Endodermal cell (in vitro differentiated cells): Measurements from ENCODE around the gene DCAF15. TPM values are rescaled to one million over a fixed set of nuclear protein-coding genes. Genes with fewer than 3 reads are reported as not detected.
A peak's percentile ranks its signal among the peaks of the same experiment; 100 is the strongest.

Source experiments
- DNase-seq: peaks from one replicate; pipeline ENCODE4 v3.0.0-alpha.2; 2017
- H3K27ac ChIP-seq: 2 replicates; pipeline ENCODE4 v1.5.1; 2013; ENCODE audit warnings: mild to moderate bottlenecking, low read depth, low read length, moderate library complexity
- H3K27me3 ChIP-seq: 2 replicates; pipeline ENCODE4 v1.6.1; 2013; ENCODE audit warnings: mild to moderate bottlenecking, low read length, moderate library complexity; ENCODE audit not compliant: insufficient read depth, control insufficient read depth, poor library complexity, severe bottlenecking
- H3K36me3 ChIP-seq: 2 replicates; pipeline ENCODE4 v1.7.0; 2013; ENCODE audit warnings: mild to moderate bottlenecking, low read length, moderate library complexity; ENCODE audit not compliant: control insufficient read depth, insufficient read depth
- H3K4me1 ChIP-seq: one replicate; pipeline ENCODE4 v1.7.0; 2013; ENCODE audit warnings: low read length; ENCODE audit not compliant: control insufficient read depth, insufficient read depth
- H3K4me3 ChIP-seq: 2 replicates; pipeline ENCODE4 v1.5.1; 2013; ENCODE audit warnings: mild to moderate bottlenecking, low read length, moderate library complexity
- H3K9ac ChIP-seq: 2 replicates; pipeline ENCODE4 v1.6.1; 2013; ENCODE audit warnings: mild to moderate bottlenecking, low read length, moderate library complexity; ENCODE audit not compliant: poor library complexity, severe bottlenecking; ENCODE audit errors: extremely low read depth
- H3K9me3 ChIP-seq: 2 replicates; pipeline ENCODE4 v1.6.1; 2013; ENCODE audit warnings: mild to moderate bottlenecking, low read length, moderate library complexity; ENCODE audit not compliant: control insufficient read depth
- H3K27ac Mint-ChIP-seq: 2 replicates; pipeline ENCODE4 v1.8.0; 2020; ENCODE audit warnings: mixed read lengths
- H3K27me3 Mint-ChIP-seq: 2 replicates; pipeline ENCODE4 v1.8.0; 2021; ENCODE audit warnings: mild to moderate bottlenecking, mixed read lengths; ENCODE audit not compliant: insufficient read depth
- H3K36me3 Mint-ChIP-seq: 2 replicates; pipeline ENCODE4 v1.8.0; 2020; ENCODE audit warnings: low read depth, mixed read lengths
- H3K4me1 Mint-ChIP-seq: 2 replicates; pipeline ENCODE4 v1.8.0; 2020; ENCODE audit warnings: mixed read lengths
- H3K4me3 Mint-ChIP-seq: 2 replicates; pipeline ENCODE4 v1.8.0; 2020; ENCODE audit warnings: mild to moderate bottlenecking, moderate library complexity, mixed read lengths
- H3K9me3 Mint-ChIP-seq: 2 replicates; pipeline ENCODE4 v1.8.0; 2020; ENCODE audit warnings: mild to moderate bottlenecking, mixed read lengths
- WGBS, 2 experiments: methylation state at CpG; one replicate each; pipeline versions ENCODE4 v1.1.5 to v1.1.7; 2013; ENCODE audit warnings: missing lambda C conversion rate in 2 of 2, mixed read lengths in 1 of 2; ENCODE audit not compliant: insufficient coverage in 1 of 2, insufficient read length in 1 of 2; 5-methylcytosine and 5-hydroxymethylcytosine counted together
- total RNA-seq, 2 donors: library from RNA; stranded (reverse); fragmentation: NEBNext Ultra II Directional in 1 of 2; extraction: Animal tissue kit (Norgen Biotek cat#: 25700) in 1 of 2; gene quantifications; 2 replicates in 1 of 2; 3 replicates in 1 of 2; pipeline ENCODE4 v1.2.1, GENCODE V29; 2021
- TF ChIP-seq, protein P1 (sequence below): fragments of 200-600 bp; sonication (generic); conservative IDR thresholded peaks from 2 replicates; pipeline ENCODE4 v1.5.0; 2021; ENCODE audit warnings: antibody characterized with exemption, mild to moderate bottlenecking

The DCAF15 gene
- total RNA-seq, 2 donors from 2014 or later, result 62.4 to 72.9 TPM

- H3K9me3 Mint-ChIP-seq, result peaks cover 6% of the 10 kb centered on the region
These were observed 52.5 kb downstream of the DCAF15 start for GRCh38 chr19:14004619-14005348.

GRCh38 chr19:14005349-14006084 is 53.2 kb downstream of the DCAF15 start:
- Mint-ChIP-seq H3K27me3 (no peaks in the 10 kb centered on the region), H3K4me1 (no peaks in the 10 kb centered on the region), H3K4me3 (peak overlapping the region; percentile 82), H3K36me3 (peaks cover 5% of the 10 kb centered on the region), H3K9me3 (no peaks in the 10 kb centered on the region), H3K27ac (peak overlapping the region; percentile 100)
- peak; percentile 97 for DNase-seq
- H3K27ac ChIP-seq, result peak overlapping the region; percentile 100
- H3K9ac ChIP-seq, result peak overlapping the region; percentile 95
- peaks cover under 1% of the 10 kb centered on the region for H3K36me3 ChIP-seq
- H3K4me1 ChIP-seq, result no peaks in the 10 kb centered on the region
- peak overlapping the region; percentile 88 for H3K4me3 ChIP-seq
- no peaks in the 10 kb centered on the region for H3K9me3 ChIP-seq
- 10 to 85% methylated on average over 5 to 50 of the region's 50 CpGs for WGBS, 2 experiments
- H3K27me3 ChIP-seq, result no peaks in the 10 kb centered on the region
- TF ChIP-seq, protein P1, sequence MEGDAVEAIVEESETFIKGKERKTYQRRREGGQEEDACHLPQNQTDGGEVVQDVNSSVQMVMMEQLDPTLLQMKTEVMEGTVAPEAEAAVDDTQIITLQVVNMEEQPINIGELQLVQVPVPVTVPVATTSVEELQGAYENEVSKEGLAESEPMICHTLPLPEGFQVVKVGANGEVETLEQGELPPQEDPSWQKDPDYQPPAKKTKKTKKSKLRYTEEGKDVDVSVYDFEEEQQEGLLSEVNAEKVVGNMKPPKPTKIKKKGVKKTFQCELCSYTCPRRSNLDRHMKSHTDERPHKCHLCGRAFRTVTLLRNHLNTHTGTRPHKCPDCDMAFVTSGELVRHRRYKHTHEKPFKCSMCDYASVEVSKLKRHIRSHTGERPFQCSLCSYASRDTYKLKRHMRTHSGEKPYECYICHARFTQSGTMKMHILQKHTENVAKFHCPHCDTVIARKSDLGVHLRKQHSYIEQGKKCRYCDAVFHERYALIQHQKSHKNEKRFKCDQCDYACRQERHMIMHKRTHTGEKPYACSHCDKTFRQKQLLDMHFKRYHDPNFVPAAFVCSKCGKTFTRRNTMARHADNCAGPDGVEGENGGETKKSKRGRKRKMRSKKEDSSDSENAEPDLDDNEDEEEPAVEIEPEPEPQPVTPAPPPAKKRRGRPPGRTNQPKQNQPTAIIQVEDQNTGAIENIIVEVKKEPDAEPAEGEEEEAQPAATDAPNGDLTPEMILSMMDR, result no peak

More at GRCh38 chr19:14004619-14005348, 52.5 kb downstream of the DCAF15 start:
- H3K27ac ChIP-seq, result no peak overlapping the region
- H3K4me1 ChIP-seq, result no peaks in the 10 kb centered on the region
- H3K27ac Mint-ChIP-seq, result peak overlapping the region; percentile 80
- H3K27me3 ChIP-seq, result no peaks in the 10 kb centered on the region
- peaks cover 11% of the 10 kb centered on the region for H3K36me3 Mint-ChIP-seq
- peak overlapping the region; percentile 55 for H3K4me3 ChIP-seq
- TF ChIP-seq, protein P1, result no peak
- DNase-seq, result no peak
- peaks cover 1% of the 10 kb centered on the region for H3K9me3 ChIP-seq
- H3K4me1 Mint-ChIP-seq, result no peaks in the 10 kb centered on the region
- H3K27me3 Mint-ChIP-seq, result no peaks in the 10 kb centered on the region
- H3K4me3 Mint-ChIP-seq, result peak overlapping the region; percentile 82
- peaks cover 6% of the 10 kb centered on the region for H3K36me3 ChIP-seq
- 88 to 91% methylated on average over 7 to 14 of the region's 14 CpGs for WGBS, 2 experiments
- no peak overlapping the region for H3K9ac ChIP-seq

DNA sequence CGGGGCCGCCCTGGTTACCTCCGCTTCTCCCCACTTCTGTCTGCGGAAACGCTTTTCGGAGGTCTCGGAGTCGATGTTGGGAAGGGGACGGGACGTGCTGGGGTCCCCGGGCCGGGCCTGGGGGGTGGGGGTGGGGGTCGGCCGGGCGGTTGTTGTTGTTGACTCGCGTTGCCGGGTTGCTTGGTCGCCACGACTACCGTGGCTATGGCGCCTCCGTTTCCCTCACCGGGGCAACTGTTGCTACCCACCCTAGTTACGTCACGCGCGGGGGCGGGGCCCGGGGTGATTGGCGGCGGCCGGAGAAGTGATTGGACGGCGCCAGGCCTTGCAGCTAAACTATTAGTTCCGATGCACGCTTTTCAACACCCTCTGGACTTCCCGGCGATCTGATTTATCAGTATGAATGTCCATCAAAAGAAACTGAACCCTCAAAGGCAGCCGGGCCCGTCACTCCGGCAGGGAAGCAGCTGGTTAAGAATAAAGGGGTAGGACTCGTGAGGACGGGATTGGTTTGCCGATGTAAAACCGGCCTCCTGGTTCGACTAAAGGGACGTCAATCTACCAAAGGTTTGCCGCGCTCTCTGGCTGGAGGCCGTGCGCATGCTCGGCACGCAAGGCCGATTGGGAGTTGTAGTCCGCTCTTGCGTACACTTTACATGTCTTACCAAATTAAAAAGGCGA is 53.9 kb downstream of the DCAF15 start, which contains the start of gene RFX1:
RFX1 (minus strand) TSS at position 236 of the 681 bp plus-strand sequence. CDS start 12,477 bp downstream, outside the sequence.
- Histone ChIP-seq H3K27me3 (no peaks in the 10 kb centered on the region), H3K4me1 (no peaks in the 10 kb centered on the region), H3K9ac (peak within 1 kb of the TSS; percentile 95), H3K27ac (peak within 1 kb of the TSS; percentile 100), H3K9me3 (no peaks in the 10 kb centered on the region), H3K36me3 (no peaks in the 10 kb centered on the region), H3K4me3 (peak within 1 kb of the TSS; percentile 88)
- Mint-ChIP-seq H3K9me3 (no peaks in the 10 kb centered on the region), H3K27me3 (no peaks in the 10 kb centered on the region), H3K4me3 (peak within 1 kb of the TSS; percentile 82), H3K36me3 (no peaks in the 10 kb centered on the region), H3K27ac (peak within 1 kb of the TSS; percentile 100), H3K4me1 (no peaks in the 10 kb centered on the region)
- TF ChIP-seq, protein P1, result no peak
- 0% methylated on average over 31 to 58 of the region's 58 CpGs for WGBS, 2 experiments
- peak; percentile 99 for DNase-seq
